ENCODE results near the gene NANOS1. TPM values are rescaled to one million over a fixed set of nuclear protein-coding genes. Genes with fewer than 3 reads are reported as not detected.
A peak's percentile ranks its signal among the peaks of the same experiment; 100 is the strongest.

Gene NANOS1
- total and polyA plus RNA-seq, 9 of the 15 experiments (the other 6 are each of a cell fraction or from before 2014, with no cell fraction given), result 0.14 to 1.6 (median 0.83) TPM; not detected in 1

DNA sequence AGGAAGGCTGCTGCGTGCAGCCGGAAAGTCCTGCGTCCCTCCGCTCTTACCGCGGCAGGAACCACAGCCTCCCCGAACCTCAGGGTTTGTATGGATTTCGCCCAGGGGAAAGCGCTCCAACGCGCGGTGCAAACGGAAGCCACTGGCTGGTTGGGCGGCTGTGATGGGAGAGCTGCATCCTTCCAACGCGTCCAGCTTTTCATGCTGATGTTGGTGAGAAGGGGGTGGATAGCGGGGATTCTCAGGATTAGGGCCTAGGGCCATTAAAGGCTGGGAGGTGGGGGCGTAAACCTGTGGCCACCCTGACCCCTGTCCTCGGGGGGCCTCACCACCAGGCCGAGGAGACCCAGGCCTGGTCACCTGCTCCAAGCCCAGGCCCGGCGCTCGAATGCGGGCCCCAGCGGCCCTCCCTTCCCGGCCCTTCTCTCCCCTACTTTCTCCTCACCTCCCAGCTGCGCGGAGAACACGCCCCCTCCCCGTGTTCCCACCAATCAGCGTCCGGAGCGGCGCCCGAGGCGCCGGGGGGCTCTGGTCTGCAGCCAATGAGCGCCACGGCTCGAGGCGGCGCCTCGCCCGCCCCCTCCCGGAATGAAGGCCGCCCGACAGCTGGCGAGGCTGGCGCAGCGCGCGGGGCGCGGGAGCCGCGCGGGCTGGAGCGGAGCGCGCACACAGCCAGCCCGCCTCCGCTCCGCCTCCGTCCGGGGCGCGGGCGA, 458 bp upstream of the NANOS1 start (continued):
- TF ChIP-seq NRF1 (conservative IDR thresholded peaks at IDR 0.05 in 1 of 2, IDR thresholded peaks at IDR 0.05 in 1 of 2), result peak; percentile 51 to 61; a peak in 3 of 4 replicates
- TF ChIP-seq RERE (CRISPR knock-in tag; IDR thresholded peaks at IDR 0.05; ENCODE audit: borderline replicate concordance), result no peak
- no peak for TF ChIP-seq CSDE1 (IDR thresholded peaks at IDR 0.05)
- TF ChIP-seq NFYB (IDR thresholded peaks at IDR 0.05; ENCODE audit: extremely low read depth, insufficient read length), result peak; percentile 86
- no peak for TF ChIP-seq U2AF1 (optimal IDR thresholded peaks at IDR 0.05; ENCODE audit: low read depth, low read length)
- TF ChIP-seq ZBTB49 (CRISPR knock-in tag; IDR thresholded peaks at IDR 0.05; ENCODE audit: borderline replicate concordance), result no peak
- TF ChIP-seq E2F6 (IDR thresholded peaks at IDR 0.05; ENCODE audit: borderline replicate concordance in 1 of 2, extremely low read depth in 1 of 2, insufficient read depth in 1 of 2, insufficient read length in 1 of 2, low read depth in 1 of 2, low read length in 1 of 2, poor library complexity in 1 of 2, severe bottlenecking in 1 of 2), result peak in 1 of 2 experiments; percentile 66
- no peak for TF ChIP-seq ARHGAP35 (IDR thresholded peaks at IDR 0.05; ENCODE audit: partially characterized antibody)
- no peak for TF ChIP-seq ZNF551 (CRISPR knock-in tag; IDR thresholded peaks at IDR 0.05)
- TF ChIP-seq ZNF175 (CRISPR knock-in tag; IDR thresholded peaks at IDR 0.05; ENCODE audit: low read depth), result no peak
- peak; percentile 43 for TF ChIP-seq DACH1 (IDR thresholded peaks at IDR 0.05; ENCODE audit: partially characterized antibody)
- TF ChIP-seq, protein P1, sequence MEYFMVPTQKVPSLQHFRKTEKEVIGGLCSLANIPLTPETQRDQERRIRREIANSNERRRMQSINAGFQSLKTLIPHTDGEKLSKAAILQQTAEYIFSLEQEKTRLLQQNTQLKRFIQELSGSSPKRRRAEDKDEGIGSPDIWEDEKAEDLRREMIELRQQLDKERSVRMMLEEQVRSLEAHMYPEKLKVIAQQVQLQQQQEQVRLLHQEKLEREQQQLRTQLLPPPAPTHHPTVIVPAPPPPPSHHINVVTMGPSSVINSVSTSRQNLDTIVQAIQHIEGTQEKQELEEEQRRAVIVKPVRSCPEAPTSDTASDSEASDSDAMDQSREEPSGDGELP (CRISPR knock-in tag; IDR thresholded peaks at IDR 0.05; ENCODE audit: borderline replicate concordance), result peak; percentile 78; the same call in 1 of the 2 replicates
- TF ChIP-seq ASH1L (IDR thresholded peaks at IDR 0.05; ENCODE audit: borderline replicate concordance, low read depth, partially characterized antibody), result no peak
- no peak for TF ChIP-seq MAFK (IDR thresholded peaks at IDR 0.05; ENCODE audit: low read length)
- TF ChIP-seq ELF2 (CRISPR knock-in tag; IDR thresholded peaks at IDR 0.05), result no peak
- no peak for TF ChIP-seq ZBTB7A (IDR thresholded peaks at IDR 0.05; ENCODE audit: borderline replicate concordance, control insufficient read depth, low read depth, low read length)
